Calu3 (cell line): ENCODE data around the gene PIAS1. TPM values are rescaled to one million over a fixed set of nuclear protein-coding genes. Genes with fewer than 3 reads are reported as not detected.

Experiments used
- BruUV-seq: library from RNA; stranded (reverse); fragments of 400-500 nt; replicated peaks from 2 replicates; lab custom pipeline; 2021; lab: Mats Ljungman, UMichigan
- CTCF ChIA-PET: fragments of 300-600 bp; sonication (Branson Sonifier 250); formaldehyde crosslinking; loops from one replicate; lab custom pipeline; 2022; ENCODE audit warnings: antibody characterized with exemption; lab: Charles Lee
- DNase-seq: peaks from one replicate; pipeline ENCODE4 v3.0.0; 2022
- H3K27ac Mint-ChIP-seq: one replicate; pipeline ENCODE4 v1.8.0; 2022; ENCODE audit warnings: mixed read lengths; ENCODE audit not compliant: unreplicated experiment
- H3K27me3 Mint-ChIP-seq: one replicate; pipeline ENCODE4 v1.8.0; 2022; ENCODE audit warnings: mixed read lengths; ENCODE audit not compliant: unreplicated experiment
- H3K36me3 Mint-ChIP-seq: one replicate; pipeline ENCODE4 v1.8.0; 2022; ENCODE audit warnings: mild to moderate bottlenecking, moderate library complexity, mixed read lengths; ENCODE audit not compliant: insufficient read depth, unreplicated experiment
- H3K4me1 Mint-ChIP-seq: one replicate; pipeline ENCODE4 v1.8.0; 2022; ENCODE audit warnings: mild to moderate bottlenecking, low read depth, mixed read lengths; ENCODE audit not compliant: unreplicated experiment
- H3K4me3 Mint-ChIP-seq: one replicate; pipeline ENCODE4 v1.8.0; 2022; ENCODE audit warnings: mild to moderate bottlenecking, low read depth, moderate library complexity, mixed read lengths; ENCODE audit not compliant: unreplicated experiment
- H3K9me3 Mint-ChIP-seq: one replicate; pipeline ENCODE4 v1.8.0; 2022; ENCODE audit warnings: low read depth, mixed read lengths; ENCODE audit not compliant: unreplicated experiment
- intact Hi-C: fragments of 100-400 bp; cut with micrococcal nuclease; formaldehyde crosslinking; loops from one replicate; pipeline ENCODE4 v1.10.0; 2022; ENCODE audit not compliant: unreplicated experiment
- total RNA-seq: library from RNA; stranded (reverse); gene quantifications from 2 replicates; pipeline ENCODE4 v1.2.3, GENCODE V29; 2022
- TF ChIP-seq, protein P1 (sequence below): fragments of 200-600 bp; IDR thresholded peaks from one replicate; pipeline ENCODE4 v1.8.0; 2022; ENCODE audit warnings: antibody characterized with exemption; ENCODE audit not compliant: unreplicated experiment

The PIAS1 gene
- total RNA-seq, 1 experiment from 2014 or later, result 51.7 TPM

DNA sequence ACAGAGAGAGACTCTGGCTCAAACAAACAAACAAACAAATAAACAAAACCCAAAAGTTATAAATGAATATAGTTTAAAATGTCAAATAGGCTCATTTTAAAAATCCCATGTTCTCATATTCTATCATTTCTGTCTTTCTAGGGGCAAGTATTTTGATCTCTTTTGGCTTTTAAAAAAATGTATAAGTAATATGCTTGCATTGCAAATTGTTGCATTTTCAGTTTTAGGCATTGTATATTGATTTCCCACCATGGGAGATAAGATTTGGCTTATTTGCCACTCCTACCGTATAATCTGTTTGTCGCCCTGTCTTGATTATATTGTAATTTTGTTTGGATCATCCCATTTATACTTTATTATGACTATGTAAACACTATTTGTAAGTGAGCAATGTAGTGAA is 70.6 kb downstream of the PIAS1 start:
- DNase-seq, result no peak
- CTCF ChIA-PET, result no interaction called here
- Mint-ChIP-seq H3K4me3 (no peak overlapping the region), H3K9me3 (no peaks in the 10 kb centered on the region), H3K27ac (no peak overlapping the region), H3K36me3 (peaks cover 6% of the 10 kb centered on the region), H3K27me3 (no peaks in the 10 kb centered on the region), H3K4me1 (peaks cover 10% of the 10 kb centered on the region)
- BruUV-seq, result no TSS peak
- intact Hi-C loops, result loop anchor here (5.0 kb wide), 1 partner anchor 67 kb away; no protein-coding TSS in a partner anchor
- TF ChIP-seq, protein P1, sequence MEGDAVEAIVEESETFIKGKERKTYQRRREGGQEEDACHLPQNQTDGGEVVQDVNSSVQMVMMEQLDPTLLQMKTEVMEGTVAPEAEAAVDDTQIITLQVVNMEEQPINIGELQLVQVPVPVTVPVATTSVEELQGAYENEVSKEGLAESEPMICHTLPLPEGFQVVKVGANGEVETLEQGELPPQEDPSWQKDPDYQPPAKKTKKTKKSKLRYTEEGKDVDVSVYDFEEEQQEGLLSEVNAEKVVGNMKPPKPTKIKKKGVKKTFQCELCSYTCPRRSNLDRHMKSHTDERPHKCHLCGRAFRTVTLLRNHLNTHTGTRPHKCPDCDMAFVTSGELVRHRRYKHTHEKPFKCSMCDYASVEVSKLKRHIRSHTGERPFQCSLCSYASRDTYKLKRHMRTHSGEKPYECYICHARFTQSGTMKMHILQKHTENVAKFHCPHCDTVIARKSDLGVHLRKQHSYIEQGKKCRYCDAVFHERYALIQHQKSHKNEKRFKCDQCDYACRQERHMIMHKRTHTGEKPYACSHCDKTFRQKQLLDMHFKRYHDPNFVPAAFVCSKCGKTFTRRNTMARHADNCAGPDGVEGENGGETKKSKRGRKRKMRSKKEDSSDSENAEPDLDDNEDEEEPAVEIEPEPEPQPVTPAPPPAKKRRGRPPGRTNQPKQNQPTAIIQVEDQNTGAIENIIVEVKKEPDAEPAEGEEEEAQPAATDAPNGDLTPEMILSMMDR, result no peak

DNA sequence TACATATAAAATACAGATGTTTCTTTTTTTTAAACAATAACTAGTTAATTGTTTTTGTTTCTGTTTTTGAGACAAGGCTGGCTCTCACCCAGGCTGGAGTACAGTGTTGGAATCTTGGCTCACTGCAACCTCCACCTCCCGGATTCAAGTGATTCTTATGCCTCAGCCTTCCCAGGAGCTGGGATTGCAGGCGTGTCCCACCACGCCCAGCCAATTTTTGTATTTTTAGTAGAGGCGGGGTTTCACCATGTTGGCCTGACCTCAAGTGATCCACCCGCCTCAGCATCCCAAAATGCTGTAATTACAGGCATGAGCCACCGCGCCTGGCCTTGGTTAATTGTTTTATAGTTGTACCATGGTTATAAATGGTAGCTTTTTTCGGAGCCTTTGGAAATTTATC is 72.3 kb downstream of the PIAS1 start:
- no peaks in the 10 kb centered on the region for H3K9me3 Mint-ChIP-seq
- H3K27ac Mint-ChIP-seq, result no peak overlapping the region
- TF ChIP-seq, protein P1, result no peak
- intact Hi-C loops, result loop anchor here (5.0 kb wide), 1 partner anchor 69 kb away; no protein-coding TSS in a partner anchor
- H3K27me3 Mint-ChIP-seq, result no peaks in the 10 kb centered on the region
- CTCF ChIA-PET, result interaction anchor here (1.7 kb wide), 1 partner anchor 44 kb away, joined by 4 read pairs; no protein-coding TSS in a partner anchor
- H3K4me1 Mint-ChIP-seq, result no peaks in the 10 kb centered on the region
- H3K4me3 Mint-ChIP-seq, result no peak overlapping the region
- no peak for DNase-seq
- no TSS peak for BruUV-seq
- peaks cover 6% of the 10 kb centered on the region for H3K36me3 Mint-ChIP-seq

DNA sequence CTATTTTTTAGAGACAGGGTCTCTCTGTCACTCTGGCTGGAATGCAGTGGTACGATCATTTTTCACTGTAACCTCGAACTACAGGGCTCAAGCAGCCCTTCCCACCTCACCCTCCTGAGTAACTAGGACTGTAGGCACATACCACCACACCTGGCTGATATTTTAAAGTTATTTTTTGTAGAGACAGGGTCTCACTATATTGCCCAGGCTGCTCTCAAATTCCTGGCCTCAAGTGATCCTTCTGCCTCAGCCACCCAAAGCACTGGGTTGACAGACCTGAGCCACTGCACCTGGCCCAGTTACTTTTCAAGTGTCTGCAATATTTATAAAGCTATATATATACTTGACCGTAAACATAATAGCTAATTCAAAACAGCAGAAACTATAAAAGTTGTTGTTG is 75.0 kb downstream of the PIAS1 start:
- Mint-ChIP-seq H3K36me3 (peaks cover 6% of the 10 kb centered on the region), H3K9me3 (no peaks in the 10 kb centered on the region), H3K4me1 (peaks cover 12% of the 10 kb centered on the region), H3K27ac (no peak overlapping the region), H3K27me3 (no peaks in the 10 kb centered on the region), H3K4me3 (no peak overlapping the region)
- intact Hi-C loops, result loop anchor here (5.0 kb wide), 1 partner anchor 72 kb away; no protein-coding TSS in a partner anchor
- CTCF ChIA-PET, result interaction anchor here (0.6 kb wide), 1 partner anchor 143 kb away, joined by 4 read pairs; no protein-coding TSS in a partner anchor
- no peak for DNase-seq
- no TSS peak for BruUV-seq
- TF ChIP-seq, protein P1, result no peak

DNA sequence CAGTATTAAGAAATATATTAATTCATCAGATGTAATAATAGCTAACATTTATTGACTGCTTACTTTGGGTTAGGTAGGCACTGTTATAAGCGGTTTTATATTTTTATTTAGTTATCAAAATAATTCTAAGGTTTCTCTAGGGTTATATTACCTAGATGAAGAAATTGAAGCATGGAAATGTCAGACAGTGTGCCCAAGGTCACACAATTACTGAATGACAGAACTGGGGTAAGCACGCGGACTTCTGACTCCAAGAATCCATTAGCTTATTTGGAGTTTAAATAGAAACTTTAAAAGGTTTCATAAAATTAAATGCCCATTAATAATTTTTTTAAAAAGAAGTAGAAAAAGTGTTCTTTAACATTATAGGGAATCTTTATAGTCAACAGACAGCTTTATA is 76.7 kb downstream of the PIAS1 start:
- DNase-seq, result no peak
- Mint-ChIP-seq H3K36me3 (no peaks in the 10 kb centered on the region), H3K4me3 (no peak overlapping the region), H3K27ac (no peak overlapping the region), H3K4me1 (peaks cover 12% of the 10 kb centered on the region), H3K27me3 (no peaks in the 10 kb centered on the region), H3K9me3 (no peaks in the 10 kb centered on the region)
- CTCF ChIA-PET, result interaction anchor here (0.6 to 0.9 kb wide), 2 partner anchors 8 to 126 kb away, joined by 3 to 4 read pairs; no protein-coding TSS in a partner anchor
- TF ChIP-seq, protein P1, result no peak
- intact Hi-C loops, result no loop called here
- no TSS peak for BruUV-seq
